Limb (tissue), 2 donors: ENCODE data around the gene TLE3.

Source experiments
- DNase-seq, 2 donors: peaks; one replicate each; pipeline ENCODE4 v3.0.0-alpha.2; 2016; ENCODE audit errors: extremely low spot score in 2 of 2

The TLE3 gene

GRCh38 chr15:70084461-70084860 is 13.3 kb downstream of the TLE3 start:
- DNase-seq = no peak

DNA sequence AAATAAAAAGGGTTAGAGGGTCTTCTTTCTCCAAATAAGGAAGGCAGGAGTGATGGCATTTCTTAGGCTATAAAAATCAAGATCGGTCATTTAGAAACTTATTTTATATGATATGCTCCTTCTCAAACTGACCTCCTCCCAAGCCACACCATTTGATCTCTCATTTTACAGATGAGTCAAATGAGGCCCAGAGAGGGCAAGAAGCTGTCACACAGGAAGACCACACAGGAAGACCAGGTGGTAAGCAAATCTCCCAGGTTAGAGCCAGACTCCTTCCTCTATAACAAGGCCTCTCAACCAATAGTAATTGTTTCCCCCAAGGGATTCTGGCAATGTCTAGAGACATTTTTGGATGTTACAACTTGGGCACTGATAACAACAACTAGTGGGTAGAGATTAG is 13.8 kb downstream of the TLE3 start:
- DNase-seq = no peak

DNA sequence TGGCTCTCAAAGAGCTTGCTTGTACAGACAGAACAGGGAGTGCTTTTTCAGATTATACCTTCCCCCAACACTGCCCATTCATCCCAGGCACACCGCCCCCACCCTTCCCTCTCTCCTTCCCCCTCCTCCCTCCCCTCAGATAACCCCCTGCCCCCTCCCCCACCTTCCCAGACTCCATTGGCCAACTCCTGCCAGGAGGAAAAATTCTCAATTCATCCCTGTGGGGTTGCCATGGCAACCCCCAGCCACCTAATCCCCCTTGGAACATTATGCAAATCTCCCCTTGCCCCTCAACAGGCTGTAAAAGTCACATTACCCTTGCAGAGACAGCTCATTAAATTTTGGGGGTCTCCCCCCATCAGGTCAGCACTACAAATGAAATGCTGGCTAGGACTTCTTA is 14.3 kb downstream of the TLE3 start:
- peak in 1 of 2 donors; percentile 60 for DNase-seq

DNA sequence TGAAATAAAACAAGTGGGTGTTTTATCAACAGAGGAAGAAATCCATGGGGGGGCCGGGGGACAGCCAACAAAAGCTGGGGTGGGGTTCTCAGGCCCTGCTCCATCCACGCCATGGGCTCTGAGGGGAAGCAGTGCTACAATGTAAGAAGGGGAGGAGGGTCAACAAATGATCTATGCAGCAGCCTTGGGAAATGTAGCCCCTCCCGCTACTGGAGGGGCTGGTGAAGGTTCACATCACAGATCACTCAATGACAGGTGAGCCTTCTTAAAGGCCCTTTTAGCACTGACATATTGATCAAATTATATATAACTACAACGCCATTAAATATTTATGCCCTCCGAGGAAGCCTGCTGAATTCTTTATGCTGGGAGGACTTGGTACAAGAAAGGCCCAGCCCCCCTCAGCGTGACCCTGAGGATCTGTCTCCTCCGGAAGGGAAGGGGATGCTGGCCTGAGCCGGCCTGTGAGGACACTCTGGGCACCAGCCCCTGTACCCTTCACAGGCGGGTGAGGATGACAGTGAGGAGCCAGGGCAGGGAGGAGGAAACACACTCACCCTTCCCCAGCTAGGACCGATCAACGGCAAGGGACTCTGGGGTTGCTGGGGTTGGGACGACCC is 15.3 kb downstream of the TLE3 start:
- no peak for DNase-seq

DNA sequence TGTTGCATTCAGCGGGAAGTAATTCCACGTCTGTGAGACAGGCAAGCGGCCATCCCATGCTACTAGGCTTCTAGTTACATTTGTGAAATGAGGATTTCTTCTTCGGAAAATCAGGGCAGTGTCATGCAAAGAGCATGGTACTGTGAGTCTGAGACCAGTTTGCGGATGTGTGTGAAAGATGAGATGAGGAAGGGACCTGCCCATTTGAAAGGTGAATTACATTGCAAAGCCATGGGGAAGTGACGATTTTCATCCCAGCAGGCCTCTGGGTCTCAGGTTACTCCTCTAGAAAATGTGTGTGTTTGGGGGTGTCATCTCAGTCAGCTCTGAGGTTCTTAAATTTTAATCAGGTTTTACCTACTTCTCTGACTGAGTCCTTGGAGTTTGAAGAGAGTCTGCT is 16.1 kb downstream of the TLE3 start:
- no peak for DNase-seq

DNA sequence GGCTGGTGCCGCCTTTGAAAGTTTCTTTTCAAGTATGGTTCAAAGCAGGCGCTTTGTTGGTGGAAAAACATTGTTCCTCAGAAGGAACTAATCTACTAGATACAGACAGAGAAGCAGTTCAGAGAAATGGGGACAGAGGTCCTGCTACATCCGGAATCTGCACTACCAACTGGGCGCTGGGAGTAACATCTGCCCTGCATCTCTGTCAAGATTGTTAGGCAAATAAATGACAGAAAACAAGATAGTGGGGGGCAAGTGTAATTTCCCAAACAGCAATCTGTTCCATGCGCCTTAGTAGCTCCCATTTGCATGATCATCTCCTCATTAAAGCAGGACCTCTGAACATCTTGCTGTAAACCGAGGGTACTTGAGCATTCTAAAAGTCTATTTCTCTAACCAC is 17.4 kb downstream of the TLE3 start:
- DNase-seq = no peak

- no peak for DNase-seq
Observed at GRCh38 chr15:70079888-70080287, 17.8 kb downstream of the TLE3 start.

GRCh38 chr15:70078578-70079417 is 18.9 kb downstream of the TLE3 start:
- no peak for DNase-seq

- no peak for DNase-seq
Observed at GRCh38 chr15:70077188-70078147, 20.2 kb downstream of the TLE3 start.

DNA sequence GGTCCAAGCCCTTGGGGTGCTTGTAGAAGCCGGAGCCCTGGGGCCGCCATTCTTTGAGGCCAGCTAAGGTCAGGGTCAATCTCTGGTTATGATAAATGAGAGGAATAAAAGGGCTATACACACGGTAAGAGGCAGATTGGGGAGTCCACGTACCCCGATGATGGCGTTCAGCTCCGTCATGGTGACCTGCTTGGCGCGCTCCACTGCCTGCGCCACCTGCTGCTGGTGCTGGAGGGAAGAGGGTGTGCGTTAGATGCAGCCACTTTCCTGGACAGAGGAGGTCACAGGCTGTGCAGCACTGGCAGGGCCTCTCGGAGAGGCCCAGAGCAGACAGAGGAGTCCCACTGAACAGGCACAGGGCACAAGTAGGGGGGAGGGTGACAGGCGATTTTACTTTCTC is 23.3 kb downstream of the TLE3 start:
- no peak for DNase-seq

GRCh38 chr15:70072479-70072878 is 25.2 kb downstream of the TLE3 start:
- DNase-seq = no peak

DNA sequence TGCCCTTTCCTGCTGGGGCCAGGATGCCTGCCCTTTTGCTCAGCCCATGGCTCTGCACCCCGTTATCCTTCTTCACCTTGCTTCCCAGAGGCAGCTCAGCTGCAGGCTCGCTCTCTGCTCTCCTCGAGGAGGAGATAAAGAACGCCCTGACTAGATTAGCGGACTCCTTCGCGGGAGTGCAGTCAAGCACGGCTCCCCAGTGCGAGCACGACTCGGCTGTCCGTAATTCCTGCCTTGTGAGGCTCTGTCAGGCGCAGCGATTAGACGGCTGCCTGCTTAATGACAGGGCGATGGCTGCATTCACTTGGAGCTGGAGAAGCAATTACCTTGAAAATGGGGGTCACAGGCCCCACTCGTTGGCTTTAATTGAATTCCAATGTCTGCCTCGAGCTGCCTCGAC is 25.9 kb downstream of the TLE3 start:
- no peak for DNase-seq

DNA sequence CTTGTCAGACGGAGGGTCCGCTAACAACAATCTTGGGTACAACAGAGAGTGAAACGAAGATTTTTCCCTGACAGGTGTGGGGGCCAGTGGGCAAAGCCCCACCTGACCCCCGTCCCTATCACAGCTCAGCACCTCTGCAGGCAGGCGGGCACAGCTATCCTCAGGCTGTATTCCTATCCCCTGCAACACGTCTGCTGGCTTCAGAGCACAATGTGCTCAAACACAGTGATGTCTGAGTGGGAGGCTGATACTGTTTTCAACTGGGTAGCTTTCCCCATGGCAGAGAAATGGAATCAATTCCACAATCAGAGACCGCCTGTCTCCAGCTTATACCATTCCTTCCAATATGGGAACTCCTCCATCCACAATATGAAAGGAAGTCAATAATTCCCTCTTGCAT is 28.0 kb downstream of the TLE3 start:
- no peak for DNase-seq

- DNase-seq = no peak
Observed at GRCh38 chr15:70068783-70069565, 28.7 kb downstream of the TLE3 start.

- no peak for DNase-seq
Observed at GRCh38 chr15:70067681-70068080, 30.0 kb downstream of the TLE3 start.

DNA sequence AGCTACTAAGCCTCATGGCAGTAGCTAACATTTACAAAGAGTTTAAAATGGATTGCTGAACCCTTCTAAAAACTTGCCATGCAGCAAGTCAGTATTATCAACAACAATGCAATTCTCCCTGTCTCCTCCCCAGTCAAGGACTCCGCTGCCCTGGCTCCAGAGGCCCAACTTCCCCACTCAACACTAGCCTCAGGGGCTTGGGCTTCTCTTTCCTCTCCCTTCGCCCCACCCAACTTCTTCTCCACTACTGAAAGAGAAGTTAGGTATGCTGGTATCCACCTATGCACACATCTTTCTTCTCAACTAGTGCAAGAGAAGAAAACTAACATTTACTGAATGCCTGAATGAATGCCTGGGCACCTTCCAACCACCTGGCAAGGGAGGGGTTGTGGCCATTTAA is 30.7 kb downstream of the TLE3 start:
- no peak for DNase-seq

- no peak for DNase-seq
Observed at GRCh38 chr15:70066447-70066846, 31.3 kb downstream of the TLE3 start.

DNA sequence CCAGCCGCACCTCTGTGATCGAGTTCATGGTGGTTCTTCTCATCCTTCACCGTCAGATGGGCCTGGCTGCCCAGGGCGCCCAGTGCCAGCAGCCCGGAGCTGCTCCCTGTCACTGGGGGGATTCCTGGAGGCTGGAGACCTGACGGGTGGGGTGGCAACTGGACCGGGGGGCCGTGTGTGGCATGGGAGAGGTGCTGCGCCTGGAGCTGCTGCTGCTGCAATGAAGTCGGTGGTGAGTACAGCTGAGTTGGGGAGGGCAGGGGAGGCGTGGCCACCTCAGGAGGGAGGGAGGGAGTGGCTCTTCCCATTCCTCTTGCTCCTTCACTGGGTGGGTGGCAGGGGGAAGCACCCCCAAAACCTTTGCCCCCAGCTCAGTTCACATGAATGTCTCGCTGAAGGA is 31.7 kb downstream of the TLE3 start:
- DNase-seq = no peak

- no peak for DNase-seq
Observed at GRCh38 chr15:70065006-70065722, 32.6 kb downstream of the TLE3 start.

GRCh38 chr15:70064441-70064840 is 33.3 kb downstream of the TLE3 start:
- DNase-seq = no peak

GRCh38 chr15:70063980-70064379 is 33.7 kb downstream of the TLE3 start:
- no peak for DNase-seq
